ENCODE measurements around the gene ZC3H18. TPM values are rescaled to one million over a fixed set of nuclear protein-coding genes. Genes with fewer than 3 reads are reported as not detected.
A peak's percentile ranks its signal among the peaks of the same experiment; 100 is the strongest.

Gene ZC3H18
- total RNA-seq, 1 experiment from 2014 or later: 11.8 TPM

DNA sequence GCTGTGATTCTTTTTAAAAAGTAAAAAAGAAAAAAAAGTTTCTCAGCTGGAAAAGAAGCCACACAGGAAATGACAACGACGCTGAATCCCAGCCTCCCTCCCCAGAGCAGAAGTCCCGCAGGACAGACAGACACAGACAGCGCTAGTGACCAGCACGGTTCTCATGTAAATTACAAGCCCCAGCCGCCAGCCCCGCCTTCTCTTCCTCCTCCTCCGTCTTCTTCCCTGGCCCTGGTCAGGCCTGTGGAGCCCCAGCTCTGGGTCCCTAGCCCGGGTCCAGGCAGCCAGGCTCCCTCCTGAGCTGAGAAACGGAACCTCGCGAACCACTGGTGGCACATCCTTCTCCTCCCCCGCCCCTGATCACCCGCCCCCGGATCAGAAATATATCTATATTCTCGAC lies 61.2 kb downstream of the ZC3H18 start:
- H3K4me3 ChIP-seq (ENCODE audit: low read length): no peak overlapping the region
- POLR2A ChIA-PET (ENCODE audit: unreplicated experiment): no interaction called here
- no peaks in the 10 kb centered on the region for H3K9me2 ChIP-seq (replicated peaks; ENCODE audit: low read length)
- ATAC-seq (no peak), DNase-seq (no peak)
- H2AFZ ChIP-seq (ENCODE audit: low read length): no peak overlapping the region
- H3K4me1 ChIP-seq (ENCODE audit: insufficient read depth, low read length): no peaks in the 10 kb centered on the region
- TF ChIP-seq, protein P1, sequence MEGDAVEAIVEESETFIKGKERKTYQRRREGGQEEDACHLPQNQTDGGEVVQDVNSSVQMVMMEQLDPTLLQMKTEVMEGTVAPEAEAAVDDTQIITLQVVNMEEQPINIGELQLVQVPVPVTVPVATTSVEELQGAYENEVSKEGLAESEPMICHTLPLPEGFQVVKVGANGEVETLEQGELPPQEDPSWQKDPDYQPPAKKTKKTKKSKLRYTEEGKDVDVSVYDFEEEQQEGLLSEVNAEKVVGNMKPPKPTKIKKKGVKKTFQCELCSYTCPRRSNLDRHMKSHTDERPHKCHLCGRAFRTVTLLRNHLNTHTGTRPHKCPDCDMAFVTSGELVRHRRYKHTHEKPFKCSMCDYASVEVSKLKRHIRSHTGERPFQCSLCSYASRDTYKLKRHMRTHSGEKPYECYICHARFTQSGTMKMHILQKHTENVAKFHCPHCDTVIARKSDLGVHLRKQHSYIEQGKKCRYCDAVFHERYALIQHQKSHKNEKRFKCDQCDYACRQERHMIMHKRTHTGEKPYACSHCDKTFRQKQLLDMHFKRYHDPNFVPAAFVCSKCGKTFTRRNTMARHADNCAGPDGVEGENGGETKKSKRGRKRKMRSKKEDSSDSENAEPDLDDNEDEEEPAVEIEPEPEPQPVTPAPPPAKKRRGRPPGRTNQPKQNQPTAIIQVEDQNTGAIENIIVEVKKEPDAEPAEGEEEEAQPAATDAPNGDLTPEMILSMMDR (conservative IDR thresholded peaks at IDR 0.05; ENCODE audit: low read depth, low read length): no peak
- TF ChIP-seq EZH2 (IDR thresholded peaks at IDR 0.05; ENCODE audit: low read length, unreplicated experiment) (no peak), EZH2phosphoT487 (IDR thresholded peaks at IDR 0.05; ENCODE audit: borderline replicate concordance, low read length) (no peak)
- H3K9me3 ChIP-seq (ENCODE audit: low read length): no peaks in the 10 kb centered on the region
- no peak overlapping the region for H3K27ac ChIP-seq (ENCODE audit: low read length)
- no peaks in the 10 kb centered on the region for H4K20me1 ChIP-seq (ENCODE audit: low read length)
- H3K9ac ChIP-seq (ENCODE audit: low read length): no peak overlapping the region
- H3K4me2 ChIP-seq (ENCODE audit: low read length): no peak overlapping the region
- H3K27me3 ChIP-seq (ENCODE audit: low read length): no peaks in the 10 kb centered on the region
- no peaks in the 10 kb centered on the region for H3K36me3 ChIP-seq (ENCODE audit: low read depth, low read length)
- CTCF ChIA-PET: no interaction called here
- BruUV-seq (replicated peaks): TSS peak; percentile 41
- H3K79me2 ChIP-seq (ENCODE audit: low read length): no peaks in the 10 kb centered on the region
- intact Hi-C loops (cut with micrococcal nuclease): no loop called here
- no peaks in the 10 kb centered on the region for H3F3A ChIP-seq (ENCODE audit: low read length, unreplicated experiment)

DNA sequence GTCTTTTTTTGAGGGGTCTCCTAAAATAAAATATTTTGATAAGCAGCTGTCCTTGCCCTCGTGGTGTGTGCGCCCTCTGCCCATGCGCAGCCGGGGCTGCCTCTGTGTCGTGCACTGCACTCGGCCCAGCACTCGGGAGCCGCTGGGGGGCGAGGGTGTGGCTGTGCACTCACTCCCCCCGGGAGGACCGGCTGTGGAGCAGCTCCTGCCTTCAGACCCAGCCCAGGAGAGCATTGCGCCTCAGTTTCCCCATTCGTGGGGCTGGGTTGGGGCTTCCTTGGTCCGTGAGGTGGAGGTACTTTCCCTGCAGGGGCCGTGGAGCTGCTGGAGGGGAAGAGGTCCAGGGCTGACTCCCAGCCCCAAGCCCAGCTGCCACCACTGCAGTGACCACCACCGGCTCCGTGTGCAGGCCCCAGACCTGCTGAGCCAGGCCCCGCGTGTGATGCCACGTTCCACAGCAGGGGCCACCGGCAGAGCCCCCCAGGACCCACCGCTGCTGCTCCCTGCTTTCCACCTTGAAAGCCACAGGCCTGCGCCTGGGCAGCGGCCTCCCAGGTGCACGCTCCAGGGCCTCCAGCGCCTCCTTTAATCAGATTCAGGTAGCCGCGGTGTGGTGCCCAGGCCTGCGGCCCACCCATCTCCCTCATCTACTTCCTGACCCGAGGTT lies 61.9 kb downstream of the ZC3H18 start:
- Histone ChIP-seq H3K36me3 (ENCODE audit: low read depth, low read length) (no peaks in the 10 kb centered on the region), H3K79me2 (ENCODE audit: low read length) (no peaks in the 10 kb centered on the region), H3K27ac (ENCODE audit: low read length) (no peak overlapping the region), H3K4me2 (ENCODE audit: low read length) (no peak overlapping the region), H3K9ac (ENCODE audit: low read length) (no peak overlapping the region), H3K4me1 (ENCODE audit: insufficient read depth, low read length) (no peaks in the 10 kb centered on the region), H3K27me3 (ENCODE audit: low read length) (no peaks in the 10 kb centered on the region), H2AFZ (ENCODE audit: low read length) (no peak overlapping the region), H3F3A (ENCODE audit: low read length, unreplicated experiment) (no peaks in the 10 kb centered on the region), H3K4me3 (ENCODE audit: low read length) (no peak overlapping the region), H3K9me3 (ENCODE audit: low read length) (no peaks in the 10 kb centered on the region), H3K9me2 (replicated peaks; ENCODE audit: low read length) (no peaks in the 10 kb centered on the region), H4K20me1 (ENCODE audit: low read length) (no peaks in the 10 kb centered on the region)
- intact Hi-C loops (cut with micrococcal nuclease): no loop called here
- no TSS peak for BruUV-seq (replicated peaks)
- no peak for ATAC-seq
- no peak for DNase-seq
- TF ChIP-seq, protein P1 (conservative IDR thresholded peaks at IDR 0.05; ENCODE audit: low read depth, low read length): no peak
- TF ChIP-seq EZH2 (IDR thresholded peaks at IDR 0.05; ENCODE audit: low read length, unreplicated experiment) (no peak), EZH2phosphoT487 (IDR thresholded peaks at IDR 0.05; ENCODE audit: borderline replicate concordance, low read length) (no peak)
- CTCF ChIA-PET: no interaction called here
- POLR2A ChIA-PET (ENCODE audit: unreplicated experiment): no interaction called here

DNA sequence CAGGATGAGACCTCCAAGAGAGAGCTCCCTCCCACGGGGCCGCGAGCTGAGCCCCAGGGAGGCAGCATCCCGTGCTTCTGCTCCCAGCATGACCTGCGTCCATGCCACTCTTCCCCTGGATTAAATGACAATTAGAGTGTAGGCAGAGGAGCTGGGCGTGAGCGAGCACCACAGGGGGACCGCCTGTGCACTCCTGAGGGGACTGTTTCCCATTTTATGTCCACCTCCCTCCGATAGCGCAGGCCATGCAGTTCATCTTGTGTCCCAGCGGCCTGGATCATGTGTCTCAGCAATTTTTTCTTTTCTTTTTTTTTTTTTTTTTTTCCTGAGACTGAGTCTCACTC lies 62.4 kb downstream of the ZC3H18 start:
- intact Hi-C loops (cut with micrococcal nuclease): no loop called here
- H3K4me3 ChIP-seq (ENCODE audit: low read length): no peak overlapping the region
- no peaks in the 10 kb centered on the region for H3K36me3 ChIP-seq (ENCODE audit: low read depth, low read length)
- no peaks in the 10 kb centered on the region for H3K4me1 ChIP-seq (ENCODE audit: insufficient read depth, low read length)
- ATAC-seq (no peak), DNase-seq (no peak)
- BruUV-seq (replicated peaks): no TSS peak
- ChIA-PET CTCF (no interaction called here), POLR2A (ENCODE audit: unreplicated experiment) (interaction anchor here (0.6 kb wide), 1 partner anchor 681 kb away, joined by 3 read pairs; no protein-coding TSS in a partner anchor)
- H3F3A ChIP-seq (ENCODE audit: low read length, unreplicated experiment): no peaks in the 10 kb centered on the region
- no peak overlapping the region for H3K27ac ChIP-seq (ENCODE audit: low read length)
- H3K27me3 ChIP-seq (ENCODE audit: low read length): no peaks in the 10 kb centered on the region
- H3K79me2 ChIP-seq (ENCODE audit: low read length): no peaks in the 10 kb centered on the region
- H2AFZ ChIP-seq (ENCODE audit: low read length): no peak overlapping the region
- no peak overlapping the region for H3K4me2 ChIP-seq (ENCODE audit: low read length)
- TF ChIP-seq EZH2phosphoT487 (IDR thresholded peaks at IDR 0.05; ENCODE audit: borderline replicate concordance, low read length) (no peak), EZH2 (IDR thresholded peaks at IDR 0.05; ENCODE audit: low read length, unreplicated experiment) (no peak)
- TF ChIP-seq, protein P1 (conservative IDR thresholded peaks at IDR 0.05; ENCODE audit: low read depth, low read length): no peak
- no peaks in the 10 kb centered on the region for H3K9me3 ChIP-seq (ENCODE audit: low read length)
- H3K9me2 ChIP-seq (replicated peaks; ENCODE audit: low read length): no peaks in the 10 kb centered on the region
- H3K9ac ChIP-seq (ENCODE audit: low read length): no peak overlapping the region
- no peaks in the 10 kb centered on the region for H4K20me1 ChIP-seq (ENCODE audit: low read length)
